Esophagus muscularis mucosa (tissue), 4 donors: ENCODE results near the gene PTGFRN. TPM values are rescaled to one million over a fixed set of nuclear protein-coding genes. Genes with fewer than 3 reads are reported as not detected.
A peak's percentile ranks its signal among the peaks of the same experiment; 100 is the strongest.

Experiments used
- DNase-seq: peaks from one replicate; pipeline ENCODE4 v3.0.0-alpha.2; 2017; ENCODE audit errors: extremely low spot score
- H3K27ac ChIP-seq, 4 donors: fragments of 200-600 bp; sonication (generic); replicated peaks in 1 of 4; 1 replicate in 3 of 4; 2 replicates in 1 of 4; pipeline ENCODE4 v1.5.1; 2016 to 2019; ENCODE audit warnings: mild to moderate bottlenecking in 1 of 4
- H3K27me3 ChIP-seq, 4 donors: fragments of 200-600 bp; sonication (generic); one replicate each; pipeline versions ENCODE4 v1.5.1 to v1.6.0; 2016 to 2019
- H3K36me3 ChIP-seq, 4 donors: fragments of 200-600 bp; sonication (generic); one replicate each; pipeline ENCODE4 v1.5.1; 2016 to 2019
- H3K4me1 ChIP-seq, 4 donors: fragments of 200-600 bp; sonication (generic); one replicate each; pipeline ENCODE4 v1.5.1; 2016 to 2019
- H3K4me3 ChIP-seq, 4 donors: fragments of 200-600 bp; sonication (generic); 1 replicate in 2 of 4; 2 replicates in 2 of 4; pipeline ENCODE4 v1.5.1; 2016 to 2019; ENCODE audit warnings: mild to moderate bottlenecking in 4 of 4, moderate library complexity in 1 of 4
- H3K9me3 ChIP-seq, 4 donors: fragments of 200-600 bp; sonication (generic); 1 replicate in 3 of 4; 2 replicates in 1 of 4; pipeline ENCODE4 v1.5.1; 2016 to 2019
- CTCF ChIP-seq, 3 experiments: fragments of 200-600 bp in 2 of 3; fragments of 450-650 bp in 1 of 3; sonication (generic) in 2 of 3; IDR thresholded peaks; one replicate each; pipeline ENCODE4 v1.5.1; 2017 to 2019; ENCODE audit warnings: antibody characterized with exemption in 3 of 3, mild to moderate bottlenecking in 2 of 3, moderate library complexity in 1 of 3
- EP300 ChIP-seq: sonication (generic); formaldehyde crosslinking; IDR thresholded peaks from one replicate; pipeline ENCODE4 v1.6.1; 2017; ENCODE audit warnings: antibody characterized with exemption
- POLR2A ChIP-seq: fragments of 450-650 bp; IDR thresholded peaks from one replicate; pipeline ENCODE4 v1.6.1; 2017; ENCODE audit warnings: antibody characterized with exemption, moderate library complexity, mild to moderate bottlenecking, low read depth
- POLR2AphosphoS5 ChIP-seq, 2 donors: sonication (generic); formaldehyde crosslinking; IDR thresholded peaks; one replicate each; pipeline ENCODE4 v1.6.1; 2017; ENCODE audit warnings: antibody characterized with exemption in 2 of 2
- WGBS: methylation state at CpG from one replicate; pipeline ENCODE4 v1.1.5; 2018; 5-methylcytosine and 5-hydroxymethylcytosine counted together
- intact Hi-C: fragments of 100-400 bp; cut with DNase I; formaldehyde crosslinking; loops from one replicate; pipeline ENCODE4 v1.15.1; 2023
- total RNA-seq, 4 donors: library from RNA; depleted of rRNA; stranded (reverse); fragments of >200 nt; gene quantifications; one replicate each; pipeline versions ENCODE4 v1.1.0 to v1.2.1, GENCODE V29; 2016

Gene PTGFRN
- total RNA-seq, 4 donors from 2014 or later: 69.1 to 150 (median 106) TPM

- Histone ChIP-seq H3K4me1 (peaks cover 24 to 53% (median 43%) of the 10 kb centered on the region in 4 donors), H3K4me3 (no peak overlapping the region), H3K36me3 (peaks cover 0 to 35% (median 16%) of the 10 kb centered on the region in 4 donors), H3K9me3 (no peaks in the 10 kb centered on the region), H3K27me3 (no peaks in the 10 kb centered on the region), H3K27ac (no peak overlapping the region)
- TF ChIP-seq EP300 (no peak), CTCF (IDR thresholded peaks at IDR 0.05) (no peak), POLR2AphosphoS5 (IDR thresholded peaks at IDR 0.05) (no peak), POLR2A (no peak)
- no peak for DNase-seq
- 73% methylated on average over 1 of the region's 1 CpG for WGBS
- intact Hi-C loops: no loop called here
Measured at GRCh38 chr1:116945996-116946395, 36.3 kb downstream of the PTGFRN start.

GRCh38 chr1:116947092-116947860, 37.6 kb downstream of the PTGFRN start:
- 44% methylated on average over 4 of the region's 5 CpGs for WGBS
- intact Hi-C loops: no loop called here
- DNase-seq: no peak
- Histone ChIP-seq H3K36me3 (peaks cover 0 to 27% (median 9%) of the 10 kb centered on the region in 4 donors), H3K4me3 (peak overlapping the region in 1 of 4 donors; percentile 0), H3K27ac (peak overlapping the region; percentile 81 to 88 (median 84)), H3K27me3 (no peaks in the 10 kb centered on the region), H3K9me3 (no peaks in the 10 kb centered on the region), H3K4me1 (peaks cover 35 to 57% (median 54%) of the 10 kb centered on the region in 4 donors)
- TF ChIP-seq POLR2AphosphoS5 (IDR thresholded peaks at IDR 0.05) (no peak), CTCF (IDR thresholded peaks at IDR 0.05) (no peak), EP300 (no peak), POLR2A (no peak)

- peak overlapping the region in 1 of 4 donors; percentile 0 for H3K4me3 ChIP-seq
- intact Hi-C loops: no loop called here
- no peaks in the 10 kb centered on the region for H3K9me3 ChIP-seq
- no peak for DNase-seq
- TF ChIP-seq POLR2A: no peak
- TF ChIP-seq POLR2AphosphoS5 (IDR thresholded peaks at IDR 0.05): no peak
- TF ChIP-seq CTCF (IDR thresholded peaks at IDR 0.05): no peak
- no peak for TF ChIP-seq EP300
- no peaks in the 10 kb centered on the region for H3K27me3 ChIP-seq
- 42% methylated on average over 5 of the region's 5 CpGs for WGBS
- H3K36me3 ChIP-seq: peaks cover 0 to 23% (median 7%) of the 10 kb centered on the region in 4 donors
- H3K27ac ChIP-seq: peak overlapping the region; percentile 81 to 88 (median 84)
- peaks cover 36 to 64% (median 62%) of the 10 kb centered on the region in 4 donors for H3K4me1 ChIP-seq
Measured at GRCh38 chr1:116948046-116948445, 38.3 kb downstream of the PTGFRN start.

- peaks cover 36 to 69% (median 68%) of the 10 kb centered on the region in 4 donors for H3K4me1 ChIP-seq
- DNase-seq: no peak
- 94% methylated on average over 1 of the region's 1 CpG for WGBS
- H3K27me3 ChIP-seq: no peaks in the 10 kb centered on the region
- no peaks in the 10 kb centered on the region for H3K9me3 ChIP-seq
- TF ChIP-seq POLR2AphosphoS5 (IDR thresholded peaks at IDR 0.05): no peak
- no peak for TF ChIP-seq POLR2A
- no peak for TF ChIP-seq EP300
- TF ChIP-seq CTCF (IDR thresholded peaks at IDR 0.05): no peak
- H3K36me3 ChIP-seq: peaks cover 0 to 23% (median 7%) of the 10 kb centered on the region in 4 donors
- intact Hi-C loops: no loop called here
- H3K4me3 ChIP-seq: no peak overlapping the region
- H3K27ac ChIP-seq: peak overlapping the region; percentile 81 to 88 (median 84)
Measured at GRCh38 chr1:116948642-116949041, 38.9 kb downstream of the PTGFRN start.
